OCI-LY1 (cell line): ENCODE measurements around the gene PDAP1.

ENCODE experiments used
- CTCF ChIP-seq: fragments of 200-600 bp; sonication (generic), shearing (Covaris generic); IDR thresholded peaks from 2 replicates; pipeline ENCODE4 v1.5.1; 2017; ENCODE audit warnings: mild to moderate bottlenecking, antibody characterized with exemption, low read length, moderate library complexity, mixed read lengths
- EZH2 ChIP-seq: fragments of 200-600 bp; sonication (generic), shearing (Covaris generic); IDR thresholded peaks from 2 replicates; pipeline ENCODE4 v1.8.0; 2017; ENCODE audit warnings: borderline replicate concordance, mixed run types, mild to moderate bottlenecking, antibody characterized with exemption, low read length, moderate library complexity, mixed read lengths

DNA sequence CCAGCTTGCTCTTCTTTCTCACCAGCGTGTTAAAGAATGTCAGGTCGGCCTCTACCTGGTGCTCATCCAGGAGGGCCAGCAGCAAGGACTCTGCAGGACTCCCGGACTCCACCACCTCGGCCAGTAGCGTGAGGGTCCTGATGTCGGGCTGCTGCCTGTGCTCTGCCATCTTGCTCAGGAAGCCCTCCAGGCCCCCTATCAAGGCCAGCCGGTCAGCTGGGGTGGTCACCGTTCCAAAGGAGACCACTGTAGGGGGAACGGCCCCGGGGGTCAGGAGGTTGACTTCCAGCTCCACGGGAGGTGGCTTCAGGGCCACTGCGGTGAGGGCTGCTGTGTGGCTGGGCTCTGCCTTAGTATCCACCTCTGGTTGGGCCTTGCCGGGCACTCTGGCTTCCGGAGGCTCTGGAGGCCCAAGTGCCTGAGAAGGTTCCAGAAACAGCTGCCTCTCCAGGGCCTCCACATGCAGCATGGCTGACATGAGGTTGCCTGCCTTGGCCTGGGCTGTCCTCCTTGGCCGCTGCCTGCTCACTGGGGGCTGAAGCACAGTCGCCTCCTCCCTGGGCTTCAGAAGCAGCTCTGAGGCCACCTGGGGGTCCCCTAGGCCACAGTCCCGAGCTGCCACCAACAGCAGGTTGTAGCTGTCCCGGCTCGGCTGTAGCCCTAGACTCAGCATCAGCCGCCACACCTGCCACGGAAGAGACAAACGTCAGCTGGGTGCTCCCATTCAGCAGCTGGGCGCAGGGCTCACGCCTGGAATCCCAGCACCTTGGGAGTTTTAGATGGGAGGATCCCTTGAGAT lies 16.7 kb upstream of the PDAP1 start:
- TF ChIP-seq CTCF (no peak), EZH2 (no peak)
